Activated naive CD4-positive, alpha-beta T cell treated with anti-CD3 and anti-CD28 coated beads, Interleukin-2, amount 10 ng/mL, durations not matched to agents 7 days and 5 days (primary cell): Measurements from ENCODE around the gene DAB1.

Source experiments
- CTCF ChIA-PET: fragments of 350-600 bp; sonication (Branson Sonifier 250); formaldehyde crosslinking; loops from one replicate; lab custom pipeline; 2021; ENCODE audit warnings: antibody characterized with exemption; lab: Charles Lee
- DNase-seq: peaks from one replicate; pipeline ENCODE4 v3.0.0-alpha.2; 2020
- H3K27ac Mint-ChIP-seq: one replicate; pipeline ENCODE4 v1.8.0; 2021; ENCODE audit warnings: mild to moderate bottlenecking, moderate library complexity, mixed read lengths
- H3K27me3 Mint-ChIP-seq: one replicate; pipeline ENCODE4 v1.8.0; 2021; ENCODE audit warnings: mild to moderate bottlenecking, mixed read lengths
- H3K36me3 Mint-ChIP-seq: one replicate; pipeline ENCODE4 v1.8.0; 2021; ENCODE audit warnings: mixed read lengths
- H3K4me1 Mint-ChIP-seq: one replicate; pipeline ENCODE4 v1.8.0; 2021; ENCODE audit warnings: mixed read lengths
- H3K4me3 Mint-ChIP-seq: one replicate; pipeline ENCODE4 v1.8.0; 2021; ENCODE audit warnings: mild to moderate bottlenecking, moderate library complexity, mixed read lengths
- H3K9me3 Mint-ChIP-seq: one replicate; pipeline ENCODE4 v1.8.0; 2021; ENCODE audit warnings: mixed read lengths

DAB1 gene

GRCh38 chr1:57208741-57209302 lies 215.0 kb downstream of the DAB1 start:
- Mint-ChIP-seq H3K9me3 (no peaks in the 10 kb centered on the region), H3K27me3 (no peaks in the 10 kb centered on the region), H3K4me1 (no peaks in the 10 kb centered on the region), H3K36me3 (no peaks in the 10 kb centered on the region), H3K27ac (no peak overlapping the region), H3K4me3 (no peak overlapping the region)
- CTCF ChIA-PET, result no interaction called here
- DNase-seq, result no peak

GRCh38 chr1:57206038-57206437 lies 217.8 kb downstream of the DAB1 start:
- CTCF ChIA-PET, result no interaction called here
- Mint-ChIP-seq H3K9me3 (no peaks in the 10 kb centered on the region), H3K27me3 (no peaks in the 10 kb centered on the region), H3K4me3 (no peak overlapping the region), H3K4me1 (no peaks in the 10 kb centered on the region), H3K36me3 (no peaks in the 10 kb centered on the region), H3K27ac (no peak overlapping the region)
- DNase-seq, result no peak

GRCh38 chr1:57204942-57205787 lies 218.7 kb downstream of the DAB1 start:
- CTCF ChIA-PET, result no interaction called here
- H3K4me1 Mint-ChIP-seq, result no peaks in the 10 kb centered on the region
- no peak overlapping the region for H3K27ac Mint-ChIP-seq
- no peak overlapping the region for H3K4me3 Mint-ChIP-seq
- H3K9me3 Mint-ChIP-seq, result no peaks in the 10 kb centered on the region
- no peaks in the 10 kb centered on the region for H3K27me3 Mint-ChIP-seq
- no peak for DNase-seq
- H3K36me3 Mint-ChIP-seq, result no peaks in the 10 kb centered on the region

- CTCF ChIA-PET, result no interaction called here
- H3K9me3 Mint-ChIP-seq, result no peaks in the 10 kb centered on the region
Measured at GRCh38 chr1:57204091-57204490, 219.8 kb downstream of the DAB1 start.

GRCh38 chr1:57202241-57202640 lies 221.6 kb downstream of the DAB1 start:
- Mint-ChIP-seq H3K4me1 (no peaks in the 10 kb centered on the region), H3K27me3 (no peaks in the 10 kb centered on the region), H3K36me3 (no peaks in the 10 kb centered on the region), H3K9me3 (no peaks in the 10 kb centered on the region), H3K27ac (no peak overlapping the region), H3K4me3 (no peak overlapping the region)
- no peak for DNase-seq
- CTCF ChIA-PET, result no interaction called here

More at GRCh38 chr1:57204091-57204490, 219.8 kb downstream of the DAB1 start:
- no peaks in the 10 kb centered on the region for H3K36me3 Mint-ChIP-seq
- H3K4me1 Mint-ChIP-seq, result no peaks in the 10 kb centered on the region
- no peaks in the 10 kb centered on the region for H3K27me3 Mint-ChIP-seq
- H3K27ac Mint-ChIP-seq, result no peak overlapping the region
- no peak overlapping the region for H3K4me3 Mint-ChIP-seq
- DNase-seq, result no peak

- H3K9me3 Mint-ChIP-seq, result no peaks in the 10 kb centered on the region
- CTCF ChIA-PET, result no interaction called here
- no peaks in the 10 kb centered on the region for H3K36me3 Mint-ChIP-seq
- H3K27me3 Mint-ChIP-seq, result no peaks in the 10 kb centered on the region
- no peak for DNase-seq
- no peaks in the 10 kb centered on the region for H3K4me1 Mint-ChIP-seq
- H3K27ac Mint-ChIP-seq, result no peak overlapping the region
- H3K4me3 Mint-ChIP-seq, result no peak overlapping the region
Measured at GRCh38 chr1:57198912-57199311, 224.9 kb downstream of the DAB1 start.

GRCh38 chr1:57195436-57195941 lies 228.4 kb downstream of the DAB1 start:
- no peaks in the 10 kb centered on the region for H3K4me1 Mint-ChIP-seq
- CTCF ChIA-PET, result no interaction called here
- DNase-seq, result no peak

GRCh38 chr1:57192222-57192621 lies 231.6 kb downstream of the DAB1 start:
- H3K36me3 Mint-ChIP-seq, result no peaks in the 10 kb centered on the region
- H3K9me3 Mint-ChIP-seq, result no peaks in the 10 kb centered on the region
- H3K27me3 Mint-ChIP-seq, result no peaks in the 10 kb centered on the region
- H3K27ac Mint-ChIP-seq, result no peak overlapping the region
- no peak for DNase-seq
- H3K4me3 Mint-ChIP-seq, result no peak overlapping the region
- H3K4me1 Mint-ChIP-seq, result no peaks in the 10 kb centered on the region
- CTCF ChIA-PET, result no interaction called here

More at GRCh38 chr1:57195436-57195941, 228.4 kb downstream of the DAB1 start:
- no peaks in the 10 kb centered on the region for H3K9me3 Mint-ChIP-seq
- no peak overlapping the region for H3K27ac Mint-ChIP-seq
- no peaks in the 10 kb centered on the region for H3K36me3 Mint-ChIP-seq
- H3K27me3 Mint-ChIP-seq, result no peaks in the 10 kb centered on the region
- H3K4me3 Mint-ChIP-seq, result no peak overlapping the region

GRCh38 chr1:57190898-57191297 lies 233.0 kb downstream of the DAB1 start:
- no peak overlapping the region for H3K27ac Mint-ChIP-seq
- no peaks in the 10 kb centered on the region for H3K9me3 Mint-ChIP-seq
- DNase-seq, result no peak
- no peaks in the 10 kb centered on the region for H3K27me3 Mint-ChIP-seq
- H3K36me3 Mint-ChIP-seq, result no peaks in the 10 kb centered on the region
- no peaks in the 10 kb centered on the region for H3K4me1 Mint-ChIP-seq
- no peak overlapping the region for H3K4me3 Mint-ChIP-seq
- CTCF ChIA-PET, result no interaction called here

- CTCF ChIA-PET, result no interaction called here
- Mint-ChIP-seq H3K27me3 (no peaks in the 10 kb centered on the region), H3K4me1 (no peaks in the 10 kb centered on the region), H3K9me3 (no peaks in the 10 kb centered on the region), H3K36me3 (no peaks in the 10 kb centered on the region), H3K4me3 (no peak overlapping the region), H3K27ac (no peak overlapping the region)
- DNase-seq, result no peak
Measured at GRCh38 chr1:57188168-57188567, 235.7 kb downstream of the DAB1 start.

GRCh38 chr1:57186455-57186854 lies 237.4 kb downstream of the DAB1 start:
- no peak overlapping the region for H3K4me3 Mint-ChIP-seq
- no peak overlapping the region for H3K27ac Mint-ChIP-seq
- CTCF ChIA-PET, result no interaction called here
- no peaks in the 10 kb centered on the region for H3K9me3 Mint-ChIP-seq
- H3K27me3 Mint-ChIP-seq, result no peaks in the 10 kb centered on the region
- H3K4me1 Mint-ChIP-seq, result no peaks in the 10 kb centered on the region
- H3K36me3 Mint-ChIP-seq, result no peaks in the 10 kb centered on the region
- DNase-seq, result no peak

- Mint-ChIP-seq H3K36me3 (no peaks in the 10 kb centered on the region), H3K4me1 (no peaks in the 10 kb centered on the region), H3K27me3 (no peaks in the 10 kb centered on the region), H3K4me3 (no peak overlapping the region), H3K27ac (no peak overlapping the region), H3K9me3 (no peaks in the 10 kb centered on the region)
- CTCF ChIA-PET, result no interaction called here
- no peak for DNase-seq
Measured at GRCh38 chr1:57179001-57179400, 244.9 kb downstream of the DAB1 start.

- no peak for DNase-seq
- Mint-ChIP-seq H3K27me3 (no peaks in the 10 kb centered on the region), H3K27ac (no peak overlapping the region), H3K4me3 (no peak overlapping the region), H3K36me3 (no peaks in the 10 kb centered on the region), H3K9me3 (no peaks in the 10 kb centered on the region), H3K4me1 (no peaks in the 10 kb centered on the region)
- CTCF ChIA-PET, result no interaction called here
Measured at GRCh38 chr1:57175506-57175905, 248.4 kb downstream of the DAB1 start.

- H3K36me3 Mint-ChIP-seq, result no peaks in the 10 kb centered on the region
- no peaks in the 10 kb centered on the region for H3K27me3 Mint-ChIP-seq
- H3K9me3 Mint-ChIP-seq, result no peaks in the 10 kb centered on the region
- H3K4me3 Mint-ChIP-seq, result no peak overlapping the region
- no peaks in the 10 kb centered on the region for H3K4me1 Mint-ChIP-seq
- CTCF ChIA-PET, result no interaction called here
- no peak overlapping the region for H3K27ac Mint-ChIP-seq
- DNase-seq, result no peak
Measured at GRCh38 chr1:57172040-57172439, 251.8 kb downstream of the DAB1 start.

GRCh38 chr1:57167997-57168396 lies 255.9 kb downstream of the DAB1 start:
- DNase-seq, result no peak
- CTCF ChIA-PET, result no interaction called here
- H3K27ac Mint-ChIP-seq, result no peak overlapping the region
- no peaks in the 10 kb centered on the region for H3K36me3 Mint-ChIP-seq
- no peaks in the 10 kb centered on the region for H3K27me3 Mint-ChIP-seq
- H3K4me1 Mint-ChIP-seq, result no peaks in the 10 kb centered on the region
- no peak overlapping the region for H3K4me3 Mint-ChIP-seq
- H3K9me3 Mint-ChIP-seq, result no peaks in the 10 kb centered on the region
